Caki2 (cell line): ENCODE results near the gene ATP8B1. TPM values are rescaled to one million over a fixed set of nuclear protein-coding genes. Genes with fewer than 3 reads are reported as not detected.
"Not testable (repeated sequence)": the region's sequence is repeated elsewhere in the genome, so short reads cannot be mapped to it uniquely, and the experiment has no call there.

Experiments used
- DNase-seq: peaks from one replicate; pipeline ENCODE4 v3.0.0-alpha.2; 2015; ENCODE audit warnings: low read depth
- in situ Hi-C: cut with HindIII; loops from 2 replicates; pipeline ENCODE4 v1.10.0; 2016; ENCODE audit warnings: low sequenced_read_pairs, low pct_unique_long_range_greater_than_20kb, mixed read lengths
- total RNA-seq: library from RNA; depleted of rRNA; stranded (reverse); fragments of >200 nt; shearing (Covaris generic); gene quantifications from 2 replicates; pipeline ENCODE4 v1.2.3, GENCODE V29; 2014; ENCODE audit warnings: low replicate concordance; rRNA removed

ATP8B1 gene
- total RNA-seq = 3.4 and 4.9 TPM in 2 replicates

DNA sequence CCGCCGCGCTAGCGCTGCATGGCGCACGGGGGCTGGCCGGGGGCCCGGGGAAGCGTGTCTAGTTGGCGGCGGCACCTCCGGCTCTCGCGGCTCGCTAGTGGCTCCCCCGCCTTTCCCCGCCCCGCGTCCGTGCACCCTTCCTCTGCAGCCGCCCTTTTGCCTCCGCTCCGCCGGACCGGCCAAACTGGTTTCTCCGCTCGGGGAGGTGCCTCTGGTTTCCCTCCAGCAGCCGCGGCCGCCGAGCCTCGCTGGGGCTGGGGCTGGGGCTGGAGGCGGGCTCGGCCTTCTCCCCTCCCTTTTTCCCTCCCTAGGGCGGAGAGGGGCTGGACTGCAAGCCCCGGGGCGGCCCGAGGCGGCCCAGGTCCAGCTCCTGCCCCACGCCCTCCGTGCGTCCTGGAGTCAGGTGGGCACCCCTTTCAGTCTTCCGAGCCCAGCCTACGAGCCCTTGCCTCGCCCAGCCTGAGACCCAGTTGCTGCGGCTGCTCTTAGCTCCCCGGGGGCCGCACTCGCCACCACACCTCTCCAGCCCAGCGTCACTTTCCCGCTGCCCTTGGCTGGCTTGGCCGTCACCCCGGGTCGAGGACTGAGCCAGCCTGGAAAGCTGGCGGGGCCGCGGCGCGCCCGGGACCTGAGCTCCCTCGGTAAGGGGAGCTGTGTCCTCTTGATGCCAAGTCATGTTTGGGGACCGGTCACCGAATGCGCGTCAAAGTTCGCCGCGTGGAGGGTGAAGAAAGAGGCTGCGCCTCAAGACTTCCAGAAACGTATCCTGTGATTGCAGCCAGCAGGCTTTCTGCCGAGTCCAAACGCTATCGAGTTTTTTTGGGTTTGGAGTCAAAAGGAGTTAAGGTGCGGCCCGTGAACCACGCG, at the start of gene ATP8B1:
ATP8B1 (minus strand) TSS at position 213 of the 867 bp plus-strand sequence. CDS start 71,508 bp downstream, outside the sequence.
- in situ Hi-C loops = no loop called here

GRCh38 chr18:57850063-57850462, 46.9 kb upstream of the ATP8B1 start:
- in situ Hi-C loops = no loop called here

More for the DNA sequence above, at the start of gene ATP8B1:
- DNase-seq = peak; percentile 81

DNA sequence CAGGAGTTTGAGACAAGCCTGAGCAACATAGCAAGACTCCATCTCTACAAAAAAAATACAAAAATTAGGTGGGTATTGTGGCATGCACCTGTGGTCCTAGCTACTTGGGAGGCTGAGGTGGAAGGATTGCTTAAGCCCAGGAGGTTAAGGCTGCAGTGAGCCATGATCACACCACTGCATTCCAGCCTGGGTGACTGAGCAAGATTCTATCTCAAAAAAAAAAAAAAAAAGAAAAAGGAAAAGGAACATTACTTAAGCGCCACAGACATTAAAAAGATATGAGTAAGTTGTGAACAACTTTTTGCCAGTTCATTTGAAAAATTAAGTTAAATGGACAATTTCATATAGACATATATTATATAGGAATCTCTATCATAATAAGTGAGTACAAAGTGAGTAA, 45.3 kb upstream of the ATP8B1 start:
- in situ Hi-C loops = not testable (repeated sequence)
- peak; percentile 2 for DNase-seq

More at GRCh38 chr18:57850063-57850462, 46.9 kb upstream of the ATP8B1 start:
- DNase-seq = no peak

- in situ Hi-C loops, DNase-seq: not testable (repeated sequence)
Observed at GRCh38 chr18:57847431-57847830, 44.3 kb upstream of the ATP8B1 start.

DNA sequence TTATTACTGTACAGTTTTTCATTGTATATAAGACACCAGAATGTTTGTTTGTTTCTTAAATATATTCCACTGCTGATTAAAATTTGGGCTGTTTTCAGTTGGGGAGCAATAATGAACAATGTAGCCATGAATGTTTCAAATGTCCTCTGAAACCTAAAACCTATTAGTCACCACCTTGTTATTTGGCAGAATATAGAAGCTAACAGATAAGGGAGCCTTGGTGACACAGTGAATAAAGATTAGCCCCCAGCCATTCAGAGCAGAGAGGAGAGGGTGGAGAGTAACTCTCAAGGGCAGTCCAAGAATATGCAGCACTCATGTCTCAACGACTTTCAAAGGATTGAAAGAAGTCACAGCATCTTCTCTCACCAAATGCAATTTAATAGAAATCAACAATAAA, 43.1 kb upstream of the ATP8B1 start:
- in situ Hi-C loops = no loop called here
- peak; percentile 55 for DNase-seq

DNA sequence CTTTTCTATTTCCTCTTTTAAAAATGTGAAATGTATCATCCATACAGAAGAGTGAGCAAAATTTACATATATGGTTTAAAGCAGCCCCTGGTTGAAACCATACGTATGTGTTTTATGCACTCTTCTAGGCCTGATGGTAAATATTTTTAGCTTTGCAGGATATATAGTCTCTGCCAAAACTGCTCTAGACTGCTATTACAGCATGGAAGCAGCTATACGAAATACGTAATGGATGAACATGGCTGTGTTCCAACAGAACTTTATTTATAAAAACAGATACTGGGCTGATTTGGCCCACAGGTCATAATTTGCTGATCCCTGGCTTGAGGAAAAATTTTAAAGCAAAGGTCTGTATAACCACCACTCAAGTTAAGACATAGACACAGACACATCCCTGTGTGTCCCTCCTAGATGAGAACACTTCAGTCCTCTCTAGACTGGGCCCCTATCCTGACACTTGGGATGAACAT, 42.5 kb upstream of the ATP8B1 start:
- in situ Hi-C loops = no loop called here
- DNase-seq = no peak

GRCh38 chr18:57844319-57844718, 41.2 kb upstream of the ATP8B1 start:
- no peak for DNase-seq
- in situ Hi-C loops = no loop called here

DNA sequence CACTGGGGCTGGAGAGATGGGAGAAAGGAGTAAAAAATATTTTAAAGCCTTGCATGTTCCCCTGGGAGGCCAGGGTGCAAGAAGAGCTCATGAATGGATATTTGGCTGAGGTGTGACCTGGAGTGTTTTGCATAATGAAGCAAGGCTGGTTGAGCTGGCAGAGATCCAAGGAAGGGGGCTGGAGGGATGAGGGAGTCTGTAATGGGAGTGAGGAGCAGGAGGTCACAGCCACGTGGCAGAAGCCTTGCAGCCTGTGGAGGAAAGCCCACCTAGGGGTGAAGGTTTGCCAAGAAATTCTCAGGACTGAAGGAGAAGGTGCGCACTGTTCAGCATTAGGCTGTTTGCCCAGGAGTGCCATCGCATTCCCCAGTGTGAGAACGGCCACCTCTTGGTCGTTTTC, 40.3 kb upstream of the ATP8B1 start:
- in situ Hi-C loops = no loop called here
- no peak for DNase-seq

DNA sequence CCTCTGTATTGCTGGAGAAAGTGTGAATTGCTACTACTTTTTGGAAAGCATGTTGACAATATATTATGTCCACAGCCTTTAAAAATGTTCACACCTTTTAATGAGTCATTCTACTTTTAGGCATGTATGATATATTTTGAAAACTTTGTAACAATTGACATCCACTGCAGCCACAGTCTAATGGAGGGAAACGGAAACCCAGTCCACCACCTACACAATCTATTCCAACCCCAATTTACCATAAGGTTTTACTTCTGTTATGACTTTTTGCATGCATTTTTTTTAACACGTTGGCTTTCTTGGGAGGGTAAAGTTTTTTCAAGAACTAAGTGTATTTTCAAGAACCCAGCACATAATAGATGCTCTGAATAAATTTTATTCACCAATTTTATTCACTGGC, 38.5 kb upstream of the ATP8B1 start:
- no peak for DNase-seq
- in situ Hi-C loops = no loop called here

DNA sequence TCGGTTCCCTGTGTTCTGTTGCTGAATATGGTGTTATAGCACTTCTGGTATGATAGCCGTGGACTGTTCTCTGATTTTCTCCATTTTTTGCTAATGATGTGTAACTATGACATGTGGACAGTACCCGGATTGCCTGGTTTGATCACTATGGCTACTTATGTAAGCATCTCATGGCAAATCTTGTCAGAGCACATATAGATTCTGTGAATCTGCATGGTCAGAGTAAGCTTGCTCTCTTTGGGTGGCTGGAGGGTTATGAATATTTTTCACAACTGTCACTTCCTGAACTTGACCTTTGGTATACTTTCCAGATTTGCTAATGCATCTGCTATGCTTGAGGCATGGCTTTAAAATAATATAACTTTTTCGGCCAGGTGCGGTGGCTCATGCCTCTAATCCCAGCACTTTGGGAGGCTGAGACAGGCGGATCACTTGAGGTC, 36.8 kb upstream of the ATP8B1 start:
- in situ Hi-C loops = no loop called here
- peak; percentile 4 for DNase-seq

DNA sequence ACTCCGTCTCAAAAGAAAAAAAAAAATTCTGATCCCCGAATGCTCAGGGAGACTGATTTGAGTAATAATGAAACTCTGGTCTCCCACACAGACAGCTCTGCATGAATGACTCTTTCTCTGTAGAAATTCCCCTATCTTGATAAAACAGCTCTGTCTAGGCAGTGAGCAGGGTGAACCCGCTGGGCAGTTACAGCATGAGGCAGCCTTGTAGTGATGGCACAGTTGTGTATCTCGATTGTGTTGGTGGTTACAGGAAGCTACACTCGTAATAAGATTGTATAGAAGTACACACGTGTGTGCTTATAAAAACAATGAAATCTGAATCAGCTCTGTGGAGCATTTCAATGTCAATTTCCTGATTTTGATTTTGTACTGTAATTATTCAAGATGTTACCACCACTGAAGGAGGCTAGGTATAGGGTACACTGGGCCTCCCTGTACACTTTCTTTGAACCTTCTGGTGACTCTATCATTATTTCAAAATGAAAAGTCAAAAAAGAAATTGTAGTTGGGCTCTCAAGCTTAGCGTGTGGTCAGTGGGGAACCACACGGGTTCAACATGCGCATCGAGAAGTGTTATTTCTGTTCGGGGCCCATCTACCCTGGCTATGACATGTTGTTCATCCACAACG, 34.9 kb upstream of the ATP8B1 start:
- peak; percentile 81 for DNase-seq
- in situ Hi-C loops = no loop called here

GRCh38 chr18:57836557-57836956, 33.4 kb upstream of the ATP8B1 start:
- in situ Hi-C loops = no loop called here
- no peak for DNase-seq

DNA sequence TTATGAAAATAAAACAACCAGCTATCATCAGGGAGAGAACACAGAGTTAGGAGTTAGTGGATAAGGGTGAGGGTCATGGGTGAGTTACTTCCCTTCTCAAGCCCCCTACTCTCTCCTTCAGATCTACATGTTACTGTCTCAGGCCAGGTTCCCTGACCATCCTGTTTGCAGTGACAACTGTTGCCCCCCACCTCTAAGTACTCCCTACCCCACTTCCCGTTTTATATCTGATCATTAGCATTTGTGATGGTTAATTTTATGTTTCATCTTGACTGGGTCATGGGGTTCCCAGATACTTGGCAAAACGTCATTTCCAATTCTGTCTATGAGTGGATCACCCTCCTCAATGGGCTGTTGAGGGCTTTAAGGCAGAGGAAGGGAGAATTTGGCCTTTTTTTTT, 32.8 kb upstream of the ATP8B1 start:
- in situ Hi-C loops = no loop called here

DNA sequence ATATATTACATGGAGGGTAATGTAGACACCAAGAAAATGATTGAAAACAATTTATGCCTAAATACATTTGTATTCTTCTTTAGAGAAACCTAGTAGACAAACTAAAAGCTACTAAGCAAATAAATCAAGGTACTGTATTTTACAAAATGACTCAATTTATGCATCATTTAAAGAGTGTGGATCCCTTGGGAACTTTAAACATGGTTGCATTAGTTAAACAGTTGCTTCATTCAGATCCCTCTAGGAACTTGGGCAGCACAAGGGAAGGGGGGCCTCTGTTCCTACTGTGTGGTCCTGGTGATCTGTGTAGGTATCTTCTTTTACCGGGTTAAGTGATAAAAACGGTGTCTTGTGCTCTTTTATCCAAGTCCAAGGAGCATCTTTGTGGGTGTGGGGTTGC, 31.5 kb upstream of the ATP8B1 start:
- no peak for DNase-seq
- in situ Hi-C loops = no loop called here

More for the DNA sequence above, 32.8 kb upstream of the ATP8B1 start:
- DNase-seq = no peak

DNA sequence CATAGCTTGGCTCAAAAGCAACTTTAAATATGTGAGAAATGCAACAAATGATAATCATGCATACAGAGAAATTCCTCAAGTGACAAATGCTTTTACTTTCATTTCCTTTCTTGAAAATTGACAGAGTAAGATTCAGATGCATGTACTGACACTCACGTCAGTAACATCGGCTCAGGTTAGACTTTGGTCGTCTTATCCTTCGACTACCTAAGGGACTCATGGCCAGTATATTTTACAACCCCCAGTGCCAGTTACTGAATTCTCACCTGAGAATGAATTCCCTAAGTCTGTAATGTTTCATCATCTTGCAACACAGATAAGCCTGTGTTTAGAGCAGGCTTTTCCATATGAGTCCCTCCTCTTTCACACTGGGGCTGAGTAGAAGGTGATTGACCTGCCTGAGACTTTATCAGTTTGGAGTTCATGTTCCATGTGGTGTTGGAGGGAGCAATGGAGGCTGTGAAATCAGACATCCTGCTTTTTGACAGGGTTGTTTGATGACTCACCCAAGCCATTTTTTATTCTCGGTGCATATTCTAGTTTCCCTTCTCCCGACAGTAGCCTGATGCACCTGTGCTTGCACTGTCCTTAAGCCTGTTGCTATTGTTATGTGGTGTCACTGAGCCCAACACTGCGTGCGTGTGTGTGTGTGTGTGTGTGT, 30.5 kb upstream of the ATP8B1 start:
- DNase-seq = no peak

DNA sequence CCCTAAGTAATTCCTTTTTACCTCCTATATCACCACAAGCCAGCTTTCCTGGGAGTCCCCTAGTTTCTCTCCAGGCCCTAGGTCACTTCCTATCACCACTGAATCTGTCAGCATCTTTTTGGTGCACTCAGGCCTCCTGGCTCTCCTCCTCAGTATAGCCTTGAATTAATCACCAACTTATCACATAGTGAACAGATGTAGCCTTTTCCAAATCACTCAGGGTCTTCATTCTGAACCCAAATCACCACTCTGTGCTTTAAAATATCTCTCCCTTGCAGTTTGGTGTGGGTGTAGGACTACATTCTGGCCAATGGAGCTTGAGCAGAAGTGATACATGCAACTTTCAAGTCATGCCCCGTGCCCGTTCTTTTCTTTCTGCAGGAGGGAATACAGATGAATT, 29.6 kb upstream of the ATP8B1 start:
- no peak for DNase-seq
- in situ Hi-C loops = no loop called here

More for the DNA sequence above, 30.5 kb upstream of the ATP8B1 start:
- in situ Hi-C loops = no loop called here

GRCh38 chr18:57831597-57832377, 28.7 kb upstream of the ATP8B1 start:
- no peak for DNase-seq
- in situ Hi-C loops = no loop called here

DNA sequence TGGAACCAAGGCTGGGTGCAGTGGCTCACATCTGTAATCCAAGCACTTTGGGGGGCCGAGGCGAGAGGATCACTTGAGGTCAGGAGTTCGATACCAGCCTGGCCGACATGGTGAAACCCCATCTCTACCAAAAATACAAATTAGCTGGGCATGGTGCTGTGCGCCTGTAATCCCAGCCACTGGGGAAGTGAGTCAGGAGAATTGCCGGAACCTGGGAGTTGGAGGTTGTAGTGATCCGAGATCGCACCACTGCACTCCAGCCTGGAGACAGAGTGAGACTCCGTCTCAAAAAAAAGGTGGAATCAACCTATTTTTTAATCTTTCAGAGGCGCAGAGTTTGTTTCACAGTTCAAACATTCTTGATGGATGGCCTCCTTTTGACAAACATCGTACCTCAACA, 24.5 kb upstream of the ATP8B1 start:
- in situ Hi-C loops = no loop called here
- DNase-seq = no peak
